SK-N-SH (cell line): Measurements from ENCODE around the gene EEF1E1. TPM values are rescaled to one million over a fixed set of nuclear protein-coding genes. Genes with fewer than 3 reads are reported as not detected.

ENCODE experiments used
- CTCF ChIA-PET: fragments of 300-600, 350-600 bp; formaldehyde crosslinking; extraction: SDS; loops from one replicate; lab custom pipeline; 2021; lab: Yijun Ruan, JAX
- POLR2A ChIA-PET: fragments of 350-600 bp; sonication (Branson Sonifier 250); formaldehyde crosslinking; extraction: SDS; loops from one replicate; lab custom pipeline; 2020; ENCODE audit warnings: antibody characterized with exemption, inconsistent platforms; lab: Yijun Ruan, JAX
- DNase-seq: peaks from one replicate; pipeline ENCODE4 v3.0.0; 2012
- H2AFZ ChIP-seq: fragments of 200-600 bp; sonication (generic); 2 replicates; pipeline ENCODE4 v1.8.1; 2016; ENCODE audit warnings: antibody characterized with exemption, mild to moderate bottlenecking, low read depth
- H3F3A ChIP-seq: fragments of 200-600 bp; sonication (generic); replicated peaks from 2 replicates; pipeline ENCODE3; 2016; ENCODE audit warnings: antibody characterized with exemption, mild to moderate bottlenecking; ENCODE audit not compliant: insufficient read depth
- H3K27ac ChIP-seq, 2 experiments: fragments of 200-500 bp in 1 of 2; fragments of 200-600 bp in 1 of 2; sonication (Bioruptor generic) in 1 of 2; sonication (generic), shearing (Covaris generic) in 1 of 2; 2 replicates each; pipeline versions ENCODE4 v1.5.1 to v1.6.1; 2014 to 2016; ENCODE audit warnings: low read depth in 2 of 2, inconsistent platforms in 1 of 2, low read length in 1 of 2, mild to moderate bottlenecking in 1 of 2, mixed read lengths in 1 of 2
- H3K27me3 ChIP-seq: fragments of 200-600 bp; sonication (generic), shearing (Covaris generic); 2 replicates; pipeline ENCODE4 v1.6.1; 2016; ENCODE audit warnings: mixed run types; ENCODE audit not compliant: insufficient read depth
- H3K36me3 ChIP-seq, 2 experiments: fragments of 200-500 bp in 1 of 2; fragments of 200-600 bp in 1 of 2; sonication (Bioruptor generic) in 1 of 2; sonication (generic) in 1 of 2; replicated peaks in 1 of 2; 2 replicates each; pipeline versions ENCODE3 to v1.5.1; 2014 to 2016; ENCODE audit warnings: low read length in 1 of 2, mild to moderate bottlenecking in 1 of 2; ENCODE audit not compliant: insufficient read depth in 2 of 2, control insufficient read depth in 1 of 2
- H3K4me1 ChIP-seq, 2 experiments: fragments of 200-500 bp in 1 of 2; fragments of 200-600 bp in 1 of 2; sonication (Bioruptor generic) in 1 of 2; sonication (generic), shearing (Covaris generic) in 1 of 2; 2 replicates each; pipeline versions ENCODE4 v1.5.1 to v1.6.1; 2014 to 2016; ENCODE audit warnings: low read depth in 1 of 2, low read length in 1 of 2, mixed run types in 1 of 2; ENCODE audit not compliant: insufficient read depth in 2 of 2, control insufficient read depth in 1 of 2
- H3K4me2 ChIP-seq: fragments of 200-600 bp; sonication (generic), shearing (Covaris generic); 2 replicates; pipeline ENCODE4 v1.6.1; 2017; ENCODE audit warnings: mixed run types
- H3K4me3 ChIP-seq, 2 experiments: fragments of 200-500 bp in 1 of 2; fragments of 200-600 bp in 1 of 2; sonication (Bioruptor generic) in 1 of 2; sonication (generic), shearing (Covaris generic) in 1 of 2; 2 replicates each; pipeline versions ENCODE4 v1.5.1 to v1.8.1; 2014 to 2016; ENCODE audit warnings: low read depth in 2 of 2, inconsistent platforms in 1 of 2, low read length in 1 of 2, mild to moderate bottlenecking in 1 of 2, mixed read lengths in 1 of 2, moderate library complexity in 1 of 2
- H3K79me2 ChIP-seq: fragments of 200-600 bp; sonication (generic); 2 replicates; pipeline ENCODE4 v1.8.1; 2017; ENCODE audit warnings: mild to moderate bottlenecking; ENCODE audit not compliant: insufficient read depth
- H3K9ac ChIP-seq: fragments of 200-600 bp; sonication (generic); 2 replicates; pipeline ENCODE4 v1.6.1; 2017; ENCODE audit warnings: mixed run types
- H3K9me2 ChIP-seq: fragments of 200-600 bp; sonication (generic); 2 replicates; pipeline ENCODE4 v1.6.1; 2017; ENCODE audit warnings: mixed run types
- H3K9me3 ChIP-seq: fragments of 200-600 bp; sonication (generic); 2 replicates; pipeline ENCODE4 v1.6.1; 2017; ENCODE audit warnings: mixed run types, mild to moderate bottlenecking, moderate library complexity
- H4K20me1 ChIP-seq: fragments of 200-600 bp; sonication (generic); 2 replicates; pipeline ENCODE4 v1.6.1; 2017; ENCODE audit warnings: mild to moderate bottlenecking, mixed run types; ENCODE audit not compliant: insufficient read depth
- EP300 ChIP-seq, 2 experiments: IDR thresholded peaks; 2 replicates each; pipeline versions ENCODE4 v1.4.0 to v1.6.1; 2012; ENCODE audit warnings: borderline replicate concordance in 1 of 2, low read depth in 1 of 2, low read length in 1 of 2
- FOSL2 ChIP-seq: IDR thresholded peaks from 2 replicates; pipeline ENCODE4 v1.4.0; 2012; ENCODE audit warnings: low read depth, mild to moderate bottlenecking, moderate library complexity, borderline replicate concordance
- FOXM1 ChIP-seq: IDR thresholded peaks from 2 replicates; pipeline ENCODE4 v1.4.0; 2012; ENCODE audit warnings: low read depth, mild to moderate bottlenecking
- GATA2 ChIP-seq: sonication (generic); formaldehyde crosslinking; IDR thresholded peaks from 2 replicates; pipeline ENCODE4 v1.5.0; 2020; ENCODE audit warnings: mild to moderate bottlenecking, missing genetic modification reagents
- JUND ChIP-seq: IDR thresholded peaks from 2 replicates; pipeline ENCODE4 v1.4.0; 2012
- MXI1 ChIP-seq: IDR thresholded peaks from 2 replicates; pipeline ENCODE4 v1.6.1; 2012; ENCODE audit warnings: mild to moderate bottlenecking, low read depth, low read length, improper control_type of control experiment
- NFIC ChIP-seq: IDR thresholded peaks from 2 replicates; pipeline ENCODE4 v1.4.0; 2012; ENCODE audit warnings: borderline replicate concordance
- NRF1 ChIP-seq: IDR thresholded peaks from 2 replicates; pipeline ENCODE4 v1.6.1; 2012; ENCODE audit warnings: low read depth, mild to moderate bottlenecking, low read length
- PBX3 ChIP-seq: IDR thresholded peaks from 2 replicates; pipeline ENCODE4; 2012
- RAD21 ChIP-seq: IDR thresholded peaks from 2 replicates; pipeline ENCODE4 v1.6.1; 2012; ENCODE audit warnings: mild to moderate bottlenecking, low read length
- RCOR1 ChIP-seq: fragments of 150-350 bp; IDR thresholded peaks from 2 replicates; pipeline ENCODE4 v1.6.1; 2017; ENCODE audit warnings: antibody characterized with exemption, low read length
- REST ChIP-seq: IDR thresholded peaks from 2 replicates; pipeline ENCODE4 v1.6.1; 2012; ENCODE audit warnings: mild to moderate bottlenecking, low read depth, low read length, moderate library complexity
- RFX5 ChIP-seq: IDR thresholded peaks from 2 replicates; pipeline ENCODE4 v1.6.1; 2012; ENCODE audit warnings: mild to moderate bottlenecking, improper control_type of control experiment, low read length
- RXRA ChIP-seq: IDR thresholded peaks from 2 replicates; pipeline ENCODE4 v1.4.0; 2012; ENCODE audit warnings: low read depth, mild to moderate bottlenecking, borderline replicate concordance
- SIN3A ChIP-seq: IDR thresholded peaks from 2 replicates; pipeline ENCODE4 v1.6.1; 2012; ENCODE audit warnings: low read depth, mild to moderate bottlenecking, low read length, moderate library complexity, borderline replicate concordance
- SMC3 ChIP-seq: IDR thresholded peaks from 2 replicates; pipeline ENCODE4 v1.6.1; 2012; ENCODE audit warnings: low read depth, low read length, improper control_type of control experiment
- TAF1 ChIP-seq: IDR thresholded peaks from 2 replicates; pipeline ENCODE4 v1.6.1; 2012; ENCODE audit warnings: low read depth, mild to moderate bottlenecking, low read length, moderate library complexity, borderline replicate concordance
- TCF12 ChIP-seq: IDR thresholded peaks from 2 replicates; pipeline ENCODE4 v1.4.0; 2012
- TEAD4 ChIP-seq: IDR thresholded peaks from 2 replicates; pipeline ENCODE4 v1.4.0; 2012; ENCODE audit warnings: mild to moderate bottlenecking, borderline replicate concordance; ENCODE audit not compliant: insufficient read depth
- YY1 ChIP-seq: IDR thresholded peaks from 2 replicates; pipeline ENCODE4 v1.4.0; 2012; ENCODE audit warnings: low read depth, mild to moderate bottlenecking
- WGBS: methylation state at CpG from one replicate; pipeline ENCODE4 v1.1.6; 2017; ENCODE audit warnings: low lambda C conversion rate; 5-methylcytosine and 5-hydroxymethylcytosine counted together
- polyA plus RNA-seq, 3 experiments: library from polyadenylated mRNA; depleted of rRNA; stranded (reverse); fragments of >200 nt; gene quantifications; 2 replicates each; pipeline ENCODE4 v1.2.3, GENCODE V29; 2012
- TF ChIP-seq, protein P1 (sequence below): IDR thresholded peaks from 2 replicates; pipeline ENCODE4 v1.4.0; 2012; ENCODE audit warnings: low read depth, borderline replicate concordance
- TF ChIP-seq, protein P2 (sequence below): fragments of 150-350 bp; IDR thresholded peaks from 2 replicates; pipeline ENCODE4 v1.6.1; 2016; ENCODE audit warnings: mild to moderate bottlenecking, low read depth, low read length
- TF ChIP-seq, protein P3 (sequence below): IDR thresholded peaks from 2 replicates; pipeline ENCODE4 v1.4.0; 2012; ENCODE audit warnings: low read depth

Gene EEF1E1
- polyA plus RNA-seq, 1 of the 3 experiments (the other 2 are of a cell fraction) = 60.8 TPM

- Histone ChIP-seq H3K36me3 (peaks cover 12 to 22% of the 10 kb centered on the region in 2 experiments), H2AFZ (peak within 1 kb of the TSS; percentile 99), H3K9me3 (no peaks in the 10 kb centered on the region), H3K27me3 (no peaks in the 10 kb centered on the region), H3K4me1 (no peaks in the 10 kb centered on the region; a peak in 3 of 4 replicates), H3K79me2 (peaks cover 5% of the 10 kb centered on the region; the same call in 1 of the 2 replicates), H3K9me2 (no peaks in the 10 kb centered on the region), H3F3A (peaks cover 4% of the 10 kb centered on the region), H3K4me2 (peak within 1 kb of the TSS; percentile 94), H3K27ac (peak within 1 kb of the TSS; percentile 73 to 85), H4K20me1 (no peaks in the 10 kb centered on the region), H3K4me3 (peak within 1 kb of the TSS; percentile 91 to 97), H3K9ac (peak within 1 kb of the TSS; percentile 87)
- WGBS = 0% methylated on average over 18 of the region's 64 CpGs
- ChIA-PET CTCF (interaction anchor here (0.6 to 1.3 kb wide), 3 partner anchors 10 to 341 kb away, joined by 3 to 4 read pairs (median 3); no protein-coding TSS in a partner anchor), POLR2A (interaction anchor here (0.8 to 1.3 kb wide), 2 partner anchors 38 kb away, joined by 4 to 7 read pairs; partner anchors contain the start of gene EEF1E1)
- DNase-seq = peak; percentile 94
- TF ChIP-seq RXRA = no peak
- TF ChIP-seq NRF1 = peak; percentile 84
- TF ChIP-seq TEAD4 = no peak
- TF ChIP-seq SIN3A = 0 out of 2 replicates have a peak, but pooled peaks have one; percentile 15
- peak; percentile 37; the same call in 1 of the 2 replicates for TF ChIP-seq RCOR1
- peak; percentile 36; the same call in 1 of the 2 replicates for TF ChIP-seq TCF12
- peak; percentile 2; the same call in 1 of the 2 replicates for TF ChIP-seq RAD21
- TF ChIP-seq JUND = no peak
- TF ChIP-seq, protein P1, sequence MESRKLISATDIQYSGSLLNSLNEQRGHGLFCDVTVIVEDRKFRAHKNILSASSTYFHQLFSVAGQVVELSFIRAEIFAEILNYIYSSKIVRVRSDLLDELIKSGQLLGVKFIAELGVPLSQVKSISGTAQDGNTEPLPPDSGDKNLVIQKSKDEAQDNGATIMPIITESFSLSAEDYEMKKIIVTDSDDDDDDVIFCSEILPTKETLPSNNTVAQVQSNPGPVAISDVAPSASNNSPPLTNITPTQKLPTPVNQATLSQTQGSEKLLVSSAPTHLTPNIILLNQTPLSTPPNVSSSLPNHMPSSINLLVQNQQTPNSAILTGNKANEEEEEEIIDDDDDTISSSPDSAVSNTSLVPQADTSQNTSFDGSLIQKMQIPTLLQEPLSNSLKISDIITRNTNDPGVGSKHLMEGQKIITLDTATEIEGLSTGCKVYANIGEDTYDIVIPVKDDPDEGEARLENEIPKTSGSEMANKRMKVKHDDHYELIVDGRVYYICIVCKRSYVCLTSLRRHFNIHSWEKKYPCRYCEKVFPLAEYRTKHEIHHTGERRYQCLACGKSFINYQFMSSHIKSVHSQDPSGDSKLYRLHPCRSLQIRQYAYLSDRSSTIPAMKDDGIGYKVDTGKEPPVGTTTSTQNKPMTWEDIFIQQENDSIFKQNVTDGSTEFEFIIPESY = 0 out of 2 replicates have a peak, but pooled peaks have one; percentile 24
- peak; percentile 99 for TF ChIP-seq YY1
- peak in 1 of 2 experiments; percentile 55; a peak in 1 of 4 replicates for TF ChIP-seq EP300 (IDR thresholded peaks at IDR 0.05; ENCODE audit: borderline replicate concordance in 1 of 2, low read depth in 1 of 2, low read length in 1 of 2)
- TF ChIP-seq SMC3 = no peak
- TF ChIP-seq FOXM1 = no peak
- TF ChIP-seq FOSL2 = no peak; the same call in 1 of the 2 replicates
- peak; percentile 26; the same call in 1 of the 2 replicates for TF ChIP-seq GATA2 (CRISPR knock-in tag)
- TF ChIP-seq TAF1 = peak; percentile 61
- TF ChIP-seq RFX5 = no peak
- TF ChIP-seq NFIC = no peak
- TF ChIP-seq, protein P2, sequence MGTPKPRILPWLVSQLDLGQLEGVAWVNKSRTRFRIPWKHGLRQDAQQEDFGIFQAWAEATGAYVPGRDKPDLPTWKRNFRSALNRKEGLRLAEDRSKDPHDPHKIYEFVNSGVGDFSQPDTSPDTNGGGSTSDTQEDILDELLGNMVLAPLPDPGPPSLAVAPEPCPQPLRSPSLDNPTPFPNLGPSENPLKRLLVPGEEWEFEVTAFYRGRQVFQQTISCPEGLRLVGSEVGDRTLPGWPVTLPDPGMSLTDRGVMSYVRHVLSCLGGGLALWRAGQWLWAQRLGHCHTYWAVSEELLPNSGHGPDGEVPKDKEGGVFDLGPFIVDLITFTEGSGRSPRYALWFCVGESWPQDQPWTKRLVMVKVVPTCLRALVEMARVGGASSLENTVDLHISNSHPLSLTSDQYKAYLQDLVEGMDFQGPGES = no peak
- TF ChIP-seq MXI1 = peak; percentile 76
- TF ChIP-seq REST = no peak
- TF ChIP-seq PBX3 = peak; percentile 32; the same call in 1 of the 2 replicates
- TF ChIP-seq, protein P3, sequence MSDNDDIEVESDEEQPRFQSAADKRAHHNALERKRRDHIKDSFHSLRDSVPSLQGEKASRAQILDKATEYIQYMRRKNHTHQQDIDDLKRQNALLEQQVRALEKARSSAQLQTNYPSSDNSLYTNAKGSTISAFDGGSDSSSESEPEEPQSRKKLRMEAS = peak; percentile 58
Measured at GRCh38 chr6:8063761-8064637, 38.3 kb downstream of the EEF1E1 start, which contains the start of gene BLOC1S5. BLOC1S5 (minus strand) TSS chr6:8064389; CDS start chr6:8064376, 13 bp downstream.
